Fibroblast of the aortic adventitia (primary cell): Measurements from ENCODE around the gene PRKAG2. TPM values are rescaled to one million over a fixed set of nuclear protein-coding genes. Genes with fewer than 3 reads are reported as not detected.

Experiments
- DNase-seq: peaks from one replicate; pipeline ENCODE4 v3.0.0-alpha.2; 2010; ENCODE audit warnings: low read depth
- H3K4me3 ChIP-seq: 2 replicates; pipeline ENCODE4 v1.5.1; 2011; ENCODE audit warnings: low read depth, mild to moderate bottlenecking, control low read depth, low read length, moderate library complexity
- CTCF ChIP-seq: IDR thresholded peaks from 2 replicates; pipeline ENCODE4 v1.5.1; 2011; ENCODE audit warnings: mild to moderate bottlenecking, low read length, control low read depth, inconsistent platforms; ENCODE audit not compliant: insufficient read depth
- total RNA-seq: library from RNA; depleted of rRNA; stranded (reverse); fragments of >200 nt; gene quantifications from 2 replicates; pipeline ENCODE4 v1.2.3, GENCODE V29; 2012; ENCODE audit warnings: low replicate concordance

The PRKAG2 gene
- total RNA-seq, 1 donor = 10.0 TPM

GRCh38 chr7:151551820-151552219, 325.1 kb downstream of the PRKAG2 start:
- peak; percentile 9 for DNase-seq
- H3K4me3 ChIP-seq = no peak overlapping the region
- TF ChIP-seq CTCF = no peak

- no peak overlapping the region for H3K4me3 ChIP-seq
- peak; percentile 71 for DNase-seq
- no peak for TF ChIP-seq CTCF
Observed at GRCh38 chr7:151550656-151551286, 326.1 kb downstream of the PRKAG2 start.

GRCh38 chr7:151549644-151550043, 327.3 kb downstream of the PRKAG2 start:
- DNase-seq = no peak

GRCh38 chr7:151549083-151549482, 327.8 kb downstream of the PRKAG2 start:
- H3K4me3 ChIP-seq = no peak overlapping the region
- TF ChIP-seq CTCF = no peak
- DNase-seq = no peak

More at GRCh38 chr7:151549644-151550043, 327.3 kb downstream of the PRKAG2 start:
- no peak for TF ChIP-seq CTCF
- no peak overlapping the region for H3K4me3 ChIP-seq

GRCh38 chr7:151544183-151544582, 332.7 kb downstream of the PRKAG2 start:
- H3K4me3 ChIP-seq = no peak overlapping the region
- no peak for TF ChIP-seq CTCF
- DNase-seq = no peak

- H3K4me3 ChIP-seq = no peak overlapping the region
- TF ChIP-seq CTCF = no peak
- DNase-seq = no peak
Observed at GRCh38 chr7:151542606-151543130, 334.2 kb downstream of the PRKAG2 start.
